Stimulated activated CD8-positive, alpha-beta memory T cell treated with anti-CD3 and anti-CD28 coated beads, Interleukin-15, amount 100 ng/mL, for 24 hours (primary cell): Measurements from ENCODE around the gene DNAH1.

ENCODE experiments used
- DNase-seq: peaks from one replicate; pipeline ENCODE4 v3.0.0-alpha.2; 2020; ENCODE audit warnings: low read depth

DNAH1 gene

GRCh38 chr3:52433996-52434479, 117.9 kb downstream of the DNAH1 start:
- DNase-seq: no peak

- no peak for DNase-seq
Measured at GRCh38 chr3:52434491-52435115, 118.5 kb downstream of the DNAH1 start.

GRCh38 chr3:52435246-52436101, 119.4 kb downstream of the DNAH1 start:
- no peak for DNase-seq

- DNase-seq: no peak
Measured at GRCh38 chr3:52436500-52437149, 120.5 kb downstream of the DNAH1 start.

GRCh38 chr3:52437326-52438103, 121.4 kb downstream of the DNAH1 start:
- DNase-seq: no peak

- DNase-seq: no peak
Measured at GRCh38 chr3:52438104-52438376, 121.9 kb downstream of the DNAH1 start.

- no peak for DNase-seq
Measured at GRCh38 chr3:52438579-52439425, 122.7 kb downstream of the DNAH1 start.

- DNase-seq: no peak
Measured at GRCh38 chr3:52439426-52440248, 123.5 kb downstream of the DNAH1 start.

- DNase-seq: no peak
Measured at GRCh38 chr3:52440249-52440551, 124.1 kb downstream of the DNAH1 start.

- DNase-seq: no peak
Measured at GRCh38 chr3:52440671-52441070, 124.6 kb downstream of the DNAH1 start.

- no peak for DNase-seq
Measured at GRCh38 chr3:52441091-52441771, 125.1 kb downstream of the DNAH1 start.

GRCh38 chr3:52441772-52442332, 125.7 kb downstream of the DNAH1 start:
- DNase-seq: no peak

GRCh38 chr3:52442409-52443267, 126.5 kb downstream of the DNAH1 start:
- DNase-seq: no peak

GRCh38 chr3:52443268-52443610, 127.1 kb downstream of the DNAH1 start:
- DNase-seq: no peak

GRCh38 chr3:52443791-52444687, 127.9 kb downstream of the DNAH1 start:
- DNase-seq: no peak

GRCh38 chr3:52444860-52445793, 129.0 kb downstream of the DNAH1 start, which contains the start of gene SEMA3G:
TSS of gene SEMA3G (minus strand) at chr3:52445103. CDS start at chr3:52445027, 76 bp downstream.
- DNase-seq: peak; percentile 34

- DNase-seq: no peak
Measured at GRCh38 chr3:52446042-52446441, 129.9 kb downstream of the DNAH1 start.
